Measurements from ENCODE around the gene PIK3C3.
"Not testable (repeated sequence)": the region's sequence is repeated elsewhere in the genome, so short reads cannot be mapped to it uniquely, and the experiment has no call there.

Gene PIK3C3

DNA sequence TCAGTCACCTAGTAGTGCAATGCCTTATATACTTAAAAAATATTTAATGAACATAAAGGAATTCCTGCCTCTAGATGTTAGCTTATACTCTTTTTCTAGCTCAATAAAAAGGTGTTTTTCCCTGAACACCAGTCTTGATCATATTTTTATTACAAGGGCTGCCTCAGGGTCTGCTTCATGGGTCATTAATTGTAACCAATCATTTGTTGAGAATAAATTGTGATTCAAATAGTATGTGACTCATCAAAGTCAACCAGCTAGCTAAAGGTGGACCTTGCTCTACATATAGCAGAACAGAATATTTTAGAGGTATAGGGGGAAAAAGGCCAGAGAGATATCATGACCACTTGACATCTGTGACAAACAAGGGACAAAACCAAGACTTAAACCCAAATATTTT lies 114.0 kb downstream of the PIK3C3 start:
- no peak for DNase-seq (ENCODE audit: low read depth in 3 of 3, low spot score in 1 of 3)

- DNase-seq (ENCODE audit: low read depth in 3 of 3, low spot score in 1 of 3): no peak
These were observed 117.4 kb downstream of the PIK3C3 start for GRCh38 chr18:42072407-42072806.

- DNase-seq (ENCODE audit: low read depth in 3 of 3, low spot score in 1 of 3): no peak
These were observed 119.7 kb downstream of the PIK3C3 start for GRCh38 chr18:42074704-42075103.

GRCh38 chr18:42078711-42079110 lies 123.7 kb downstream of the PIK3C3 start:
- no peak for DNase-seq (ENCODE audit: low read depth in 3 of 3, low spot score in 1 of 3)

DNA sequence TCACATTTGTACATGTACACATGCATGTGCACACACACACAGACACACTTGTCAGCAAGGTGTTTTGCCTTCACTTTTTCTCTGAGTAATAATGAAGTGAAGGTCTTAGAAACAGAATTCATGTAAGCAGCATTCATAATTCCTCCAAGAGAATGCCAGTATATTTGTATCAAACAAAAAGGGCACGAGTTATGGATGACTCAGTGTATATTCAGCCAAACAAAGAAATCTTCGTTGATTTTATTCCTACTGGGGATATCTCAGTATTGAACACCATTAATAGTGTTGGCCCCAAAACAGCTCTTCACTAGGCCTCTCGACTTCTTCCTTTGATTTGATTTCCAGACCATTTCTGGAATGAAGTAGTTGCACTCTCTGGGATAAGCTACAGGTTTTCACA lies 125.3 kb downstream of the PIK3C3 start:
- no peak for DNase-seq (ENCODE audit: low read depth in 3 of 3, low spot score in 1 of 3)

- DNase-seq (ENCODE audit: low read depth in 3 of 3, low spot score in 1 of 3): no peak
These were observed 127.6 kb downstream of the PIK3C3 start for GRCh38 chr18:42082415-42083234.

DNA sequence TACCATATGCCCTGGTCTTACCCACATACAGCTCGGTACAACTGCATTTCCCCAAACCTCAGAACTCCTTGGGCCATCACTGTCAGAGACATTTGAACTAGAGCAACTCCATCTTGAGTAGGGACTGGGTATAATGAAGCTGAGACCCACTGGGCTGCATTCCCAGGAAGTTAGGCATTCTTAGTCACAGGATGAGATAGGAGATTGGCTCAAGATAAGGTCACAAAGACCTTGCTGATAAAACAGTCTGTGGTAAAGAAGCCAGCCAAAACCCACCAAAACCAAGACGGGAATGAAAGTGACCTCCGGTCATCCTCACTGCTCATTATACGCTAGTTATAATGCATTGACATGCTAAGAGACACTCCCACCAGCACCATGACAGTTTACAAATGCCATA lies 131.3 kb downstream of the PIK3C3 start:
- DNase-seq (ENCODE audit: low read depth in 3 of 3, low spot score in 1 of 3): no peak

GRCh38 chr18:42087235-42087634 lies 132.2 kb downstream of the PIK3C3 start:
- no peak for DNase-seq (ENCODE audit: low read depth in 3 of 3, low spot score in 1 of 3)

- DNase-seq (ENCODE audit: low read depth in 3 of 3, low spot score in 1 of 3): no peak
These were observed 132.8 kb downstream of the PIK3C3 start for GRCh38 chr18:42087876-42088275.

DNA sequence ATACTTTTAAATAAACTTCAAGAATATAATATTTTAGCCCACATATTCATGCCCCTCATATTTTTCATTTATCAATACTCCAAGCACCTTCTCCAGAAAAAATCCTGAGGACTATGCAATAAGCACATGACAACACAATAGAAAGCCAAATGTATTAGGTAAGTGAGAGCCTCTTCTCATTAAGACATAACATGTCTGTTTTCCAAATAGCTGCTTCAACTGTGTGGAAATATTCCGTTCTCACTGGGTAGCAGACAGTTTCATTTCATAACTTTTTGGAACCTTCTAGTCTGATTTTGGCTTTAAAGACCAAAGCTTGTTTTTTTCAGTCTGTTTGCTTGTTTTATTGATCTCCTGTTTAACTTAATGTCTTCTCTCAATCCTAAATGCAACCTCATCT lies 137.8 kb downstream of the PIK3C3 start:
- DNase-seq (ENCODE audit: low read depth in 3 of 3, low spot score in 1 of 3): no peak

DNA sequence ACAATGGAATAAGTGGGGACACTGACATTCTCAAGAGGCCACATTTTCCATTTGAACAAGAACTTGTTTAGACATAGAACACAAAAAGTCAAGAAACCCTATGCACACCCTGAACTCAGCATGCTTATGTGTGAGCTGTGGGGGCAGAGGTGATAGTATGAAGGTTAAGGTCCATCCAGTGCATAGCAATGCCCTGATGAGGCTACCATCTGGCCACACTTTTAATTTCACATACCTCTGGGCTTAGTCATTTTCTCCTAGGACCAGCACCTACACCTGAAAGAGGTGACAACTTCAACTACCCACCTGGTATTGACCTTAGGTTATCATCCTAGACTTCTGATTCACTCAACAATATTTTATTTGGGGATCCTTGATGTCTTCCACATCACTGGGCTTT lies 139.8 kb downstream of the PIK3C3 start:
- no peak for DNase-seq (ENCODE audit: low read depth in 3 of 3, low spot score in 1 of 3)

DNA sequence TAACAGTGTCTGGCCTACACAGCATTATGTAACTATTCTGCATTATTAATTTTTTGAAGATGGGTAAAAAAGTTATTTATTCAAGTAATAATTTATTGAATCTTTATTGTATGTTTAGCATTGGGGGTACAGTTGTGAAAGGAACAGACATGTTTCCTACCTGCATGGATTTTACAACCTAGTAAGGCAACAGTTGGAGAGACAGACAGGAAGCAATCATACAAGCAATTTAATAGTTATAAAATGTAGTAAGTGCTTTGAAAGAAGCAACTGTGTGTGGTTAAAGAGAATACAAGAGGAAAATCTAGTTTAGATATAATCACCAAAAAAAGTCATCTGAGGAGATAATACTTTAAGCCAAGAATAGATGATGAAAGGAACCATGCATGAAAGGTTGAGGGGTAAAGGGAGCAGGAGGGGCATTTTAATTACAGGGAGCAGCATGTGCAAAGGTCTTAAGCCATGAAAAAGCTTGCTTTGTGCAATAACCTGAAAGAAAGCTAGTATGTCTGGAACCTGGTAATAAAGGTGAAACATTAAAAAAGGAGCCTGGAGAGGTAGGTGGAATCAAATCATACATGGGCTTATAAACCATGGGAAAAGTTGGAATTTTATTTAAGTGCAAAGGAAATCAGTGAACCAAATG lies 140.8 kb downstream of the PIK3C3 start:
- no peak for DNase-seq (ENCODE audit: low read depth in 3 of 3, low spot score in 1 of 3)

- no peak for DNase-seq (ENCODE audit: low read depth in 3 of 3, low spot score in 1 of 3)
These were observed 145.2 kb downstream of the PIK3C3 start for GRCh38 chr18:42100248-42100647.

DNA sequence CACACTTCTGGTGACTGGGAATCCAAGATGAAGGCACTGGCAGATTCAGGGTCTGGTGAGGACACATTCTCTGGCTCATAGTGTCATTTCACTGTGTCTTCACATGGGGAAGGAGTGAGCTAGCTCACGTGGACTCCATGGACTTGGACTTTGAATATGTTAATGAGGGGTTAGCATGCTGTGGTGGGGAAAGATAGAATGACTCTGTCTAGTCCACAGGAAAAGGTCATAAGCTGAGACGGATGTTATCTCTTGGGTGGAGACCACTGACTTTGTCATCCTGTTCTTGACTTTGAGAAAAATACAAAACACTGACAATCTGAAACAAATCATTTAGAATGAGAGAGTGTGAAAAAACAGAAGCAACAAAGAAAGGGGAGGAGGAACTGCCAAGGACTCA lies 145.9 kb downstream of the PIK3C3 start:
- DNase-seq (ENCODE audit: low read depth in 3 of 3, low spot score in 1 of 3): no peak

- DNase-seq (ENCODE audit: low read depth in 3 of 3, low spot score in 1 of 3): no peak
These were observed 150.4 kb downstream of the PIK3C3 start for GRCh38 chr18:42105394-42105793.

DNA sequence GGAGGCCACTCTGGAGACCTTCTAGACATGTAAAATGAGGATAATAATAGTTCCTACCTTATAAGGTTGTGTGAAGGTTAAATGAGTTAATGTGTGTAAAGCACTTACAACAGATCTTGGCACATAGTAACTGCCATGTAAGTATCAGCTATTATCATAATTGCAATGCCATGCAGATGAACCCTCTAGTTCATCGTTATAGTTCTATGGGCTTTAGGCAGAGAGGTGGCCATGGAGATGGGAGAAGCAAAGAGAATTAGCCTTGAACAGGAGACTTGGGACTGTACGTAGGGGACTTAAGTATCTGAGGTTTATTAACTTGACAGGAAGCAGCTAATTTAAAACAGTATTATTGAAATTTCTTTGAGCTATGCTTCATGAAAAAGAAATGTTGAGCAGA lies 151.8 kb downstream of the PIK3C3 start:
- DNase-seq (ENCODE audit: low read depth in 3 of 3, low spot score in 1 of 3): no peak

DNA sequence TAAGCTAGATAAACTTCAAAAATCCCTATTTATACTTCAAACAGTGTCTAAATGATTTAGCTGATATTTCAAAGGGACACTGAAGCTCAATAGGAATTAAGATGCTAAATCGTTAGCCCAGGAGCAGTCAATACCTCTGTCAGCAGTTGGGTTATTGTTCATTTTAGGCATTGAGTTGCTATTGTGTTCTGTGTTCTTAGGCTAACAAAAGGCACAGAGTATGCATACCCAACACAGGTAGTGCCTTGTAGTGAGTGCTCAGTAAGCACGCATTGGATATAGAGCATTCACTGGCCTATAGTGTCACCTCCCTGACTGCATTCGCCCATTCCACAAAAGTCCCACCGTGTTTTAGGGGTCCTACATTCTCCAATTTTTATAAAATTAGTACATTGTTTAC lies 152.3 kb downstream of the PIK3C3 start:
- no peak for DNase-seq (ENCODE audit: low read depth in 3 of 3, low spot score in 1 of 3)

DNA sequence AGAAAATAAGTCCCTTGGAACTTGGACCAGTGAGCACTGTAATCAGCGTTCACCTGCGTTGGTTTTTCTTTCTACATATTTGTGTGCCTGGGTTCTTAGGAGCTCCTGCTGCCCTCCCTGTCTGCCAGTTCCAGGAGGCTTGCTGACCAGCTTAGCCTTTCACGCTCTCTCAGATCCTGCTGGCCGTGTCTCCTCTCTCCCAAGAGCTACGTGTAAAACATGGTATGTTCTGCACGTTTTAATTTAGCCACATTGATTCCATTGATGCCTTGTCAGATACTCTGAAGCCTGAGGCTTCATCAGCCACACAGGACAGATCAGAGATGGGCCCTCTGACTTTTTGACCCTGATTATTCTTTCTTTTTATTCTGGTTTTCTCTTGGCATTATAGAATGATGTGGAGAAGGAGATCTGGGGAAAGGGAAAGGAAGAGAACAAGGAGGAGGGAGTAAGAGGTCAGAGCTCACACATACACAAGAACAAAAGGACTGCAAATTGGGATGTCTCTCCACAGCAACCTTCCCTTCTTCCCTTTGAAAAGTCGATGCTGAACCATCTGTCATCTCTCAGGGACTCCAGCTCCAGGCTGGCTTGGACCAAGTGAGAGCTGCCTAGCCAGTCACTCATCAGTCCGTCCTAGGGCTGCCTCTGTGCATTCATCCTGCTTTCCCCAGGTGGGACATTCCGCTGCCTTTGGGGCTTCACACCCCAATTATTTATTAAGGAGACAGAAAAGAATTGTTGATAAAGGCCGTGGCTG lies 152.8 kb downstream of the PIK3C3 start:
- DNase-seq (ENCODE audit: low read depth in 3 of 3, low spot score in 1 of 3): no peak

GRCh38 chr18:42112147-42112546 lies 157.1 kb downstream of the PIK3C3 start:
- DNase-seq (ENCODE audit: low read depth in 3 of 3, low spot score in 1 of 3): not testable (repeated sequence)

- DNase-seq (ENCODE audit: low read depth in 3 of 3, low spot score in 1 of 3): no peak
These were observed 157.8 kb downstream of the PIK3C3 start for GRCh38 chr18:42112657-42113420.

GRCh38 chr18:42113529-42114191 lies 158.6 kb downstream of the PIK3C3 start:
- no peak for DNase-seq (ENCODE audit: low read depth in 3 of 3, low spot score in 1 of 3)

All from stimulated activated CD4-positive, alpha-beta T cell treated with anti-CD3 and anti-CD28 coated beads, TNF-alpha, amount 100 ng/mL, for 1 hour (primary cell).